Measurements from ENCODE around the gene CEP192. TPM values are rescaled to one million over a fixed set of nuclear protein-coding genes. Genes with fewer than 3 reads are reported as not detected.
A peak's percentile ranks its signal among the peaks of the same experiment; 100 is the strongest.

CEP192 gene
- total and polyA plus RNA-seq, 2 of the 13 experiments (the other 11 are each of a cell fraction or from before 2014, with no cell fraction given) = 15.3 to 24.7 TPM

GRCh38 chr18:12946549-12947284 lies 44.4 kb upstream of the CEP192 start (continued):
- TF ChIP-seq, protein P1, sequence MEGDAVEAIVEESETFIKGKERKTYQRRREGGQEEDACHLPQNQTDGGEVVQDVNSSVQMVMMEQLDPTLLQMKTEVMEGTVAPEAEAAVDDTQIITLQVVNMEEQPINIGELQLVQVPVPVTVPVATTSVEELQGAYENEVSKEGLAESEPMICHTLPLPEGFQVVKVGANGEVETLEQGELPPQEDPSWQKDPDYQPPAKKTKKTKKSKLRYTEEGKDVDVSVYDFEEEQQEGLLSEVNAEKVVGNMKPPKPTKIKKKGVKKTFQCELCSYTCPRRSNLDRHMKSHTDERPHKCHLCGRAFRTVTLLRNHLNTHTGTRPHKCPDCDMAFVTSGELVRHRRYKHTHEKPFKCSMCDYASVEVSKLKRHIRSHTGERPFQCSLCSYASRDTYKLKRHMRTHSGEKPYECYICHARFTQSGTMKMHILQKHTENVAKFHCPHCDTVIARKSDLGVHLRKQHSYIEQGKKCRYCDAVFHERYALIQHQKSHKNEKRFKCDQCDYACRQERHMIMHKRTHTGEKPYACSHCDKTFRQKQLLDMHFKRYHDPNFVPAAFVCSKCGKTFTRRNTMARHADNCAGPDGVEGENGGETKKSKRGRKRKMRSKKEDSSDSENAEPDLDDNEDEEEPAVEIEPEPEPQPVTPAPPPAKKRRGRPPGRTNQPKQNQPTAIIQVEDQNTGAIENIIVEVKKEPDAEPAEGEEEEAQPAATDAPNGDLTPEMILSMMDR (CRISPR knock-in tag; IDR thresholded peaks at IDR 0.05) = peak; percentile 49
- TF ChIP-seq THYN1 (CRISPR knock-in tag; IDR thresholded peaks at IDR 0.05; ENCODE audit: borderline replicate concordance, low read depth) (no peak), ZNF557 (CRISPR knock-in tag; IDR thresholded peaks at IDR 0.05) (0 out of 2 replicates have a peak, but pooled peaks have one; percentile 41), ATF1 (CRISPR knock-in tag; IDR thresholded peaks at IDR 0.05) (peak; percentile 18; the same call in 1 of the 2 replicates), GABPA (IDR thresholded peaks at IDR 0.05; ENCODE audit: low read depth, low read length) (no peak), GABPA (CRISPR knock-in tag; IDR thresholded peaks at IDR 0.05; ENCODE audit: low read depth) (peak; percentile 10), KLF16 (CRISPR knock-in tag; IDR thresholded peaks at IDR 0.05) (no peak), ZSCAN9 (CRISPR knock-in tag; IDR thresholded peaks at IDR 0.05; ENCODE audit: borderline replicate concordance) (0 out of 2 replicates have a peak, but pooled peaks have one; percentile 4), ATM (IDR thresholded peaks at IDR 0.05; ENCODE audit: borderline replicate concordance) (no peak), ZGPAT (CRISPR knock-in tag; IDR thresholded peaks at IDR 0.05) (0 out of 2 replicates have a peak, but pooled peaks have one; percentile 23), ZNF251 (CRISPR knock-in tag; IDR thresholded peaks at IDR 0.05) (no peak), HOXA9 (CRISPR knock-in tag; IDR thresholded peaks at IDR 0.05; ENCODE audit: borderline replicate concordance) (no peak), ETV6 (CRISPR knock-in tag; conservative IDR thresholded peaks at IDR 0.05) (no peak), MLX (CRISPR knock-in tag; IDR thresholded peaks at IDR 0.05) (0 out of 2 replicates have a peak, but pooled peaks have one; percentile 23), ZBTB8A (CRISPR knock-in tag; IDR thresholded peaks at IDR 0.05; ENCODE audit: borderline replicate concordance, low read depth) (no peak), SNAI1 (CRISPR knock-in tag; IDR thresholded peaks at IDR 0.05; ENCODE audit: borderline replicate concordance) (0 out of 2 replicates have a peak, but pooled peaks have one; percentile 13), MAFK (conservative IDR thresholded peaks at IDR 0.05 in 1 of 2, IDR thresholded peaks at IDR 0.05 in 1 of 2; ENCODE audit: low read length in 2 of 2) (no peak), NFIC (IDR thresholded peaks at IDR 0.05; ENCODE audit: low read length) (peak; percentile 56; the same call in 1 of the 2 replicates), ZNF362 (CRISPR knock-in tag; IDR thresholded peaks at IDR 0.05; ENCODE audit: borderline replicate concordance) (peak; percentile 99), ZNF549 (CRISPR knock-in tag; IDR thresholded peaks at IDR 0.05) (no peak)
- TF ChIP-seq, protein P2, sequence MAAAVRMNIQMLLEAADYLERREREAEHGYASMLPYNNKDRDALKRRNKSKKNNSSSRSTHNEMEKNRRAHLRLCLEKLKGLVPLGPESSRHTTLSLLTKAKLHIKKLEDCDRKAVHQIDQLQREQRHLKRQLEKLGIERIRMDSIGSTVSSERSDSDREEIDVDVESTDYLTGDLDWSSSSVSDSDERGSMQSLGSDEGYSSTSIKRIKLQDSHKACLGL (CRISPR knock-in tag; IDR thresholded peaks at IDR 0.05) = no peak
- TF ChIP-seq, protein P3, sequence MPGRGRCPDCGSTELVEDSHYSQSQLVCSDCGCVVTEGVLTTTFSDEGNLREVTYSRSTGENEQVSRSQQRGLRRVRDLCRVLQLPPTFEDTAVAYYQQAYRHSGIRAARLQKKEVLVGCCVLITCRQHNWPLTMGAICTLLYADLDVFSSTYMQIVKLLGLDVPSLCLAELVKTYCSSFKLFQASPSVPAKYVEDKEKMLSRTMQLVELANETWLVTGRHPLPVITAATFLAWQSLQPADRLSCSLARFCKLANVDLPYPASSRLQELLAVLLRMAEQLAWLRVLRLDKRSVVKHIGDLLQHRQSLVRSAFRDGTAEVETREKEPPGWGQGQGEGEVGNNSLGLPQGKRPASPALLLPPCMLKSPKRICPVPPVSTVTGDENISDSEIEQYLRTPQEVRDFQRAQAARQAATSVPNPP (CRISPR knock-in tag; IDR thresholded peaks at IDR 0.05) = no peak
- TF ChIP-seq, protein P4, sequence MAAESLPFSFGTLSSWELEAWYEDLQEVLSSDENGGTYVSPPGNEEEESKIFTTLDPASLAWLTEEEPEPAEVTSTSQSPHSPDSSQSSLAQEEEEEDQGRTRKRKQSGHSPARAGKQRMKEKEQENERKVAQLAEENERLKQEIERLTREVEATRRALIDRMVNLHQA (CRISPR knock-in tag; IDR thresholded peaks at IDR 0.05) = no peak

All from HepG2 (cell line).